HepG2 (cell line): ENCODE results near the gene ETV3L. TPM values are rescaled to one million over a fixed set of nuclear protein-coding genes. Genes with fewer than 3 reads are reported as not detected.

Source experiments
- ATAC-seq: fragments of 200-7000 bp; cut with Tn5 transposase; 3 replicates; pipeline ENCODE4 v1.9.1; 2020; ENCODE audit warnings: mild to moderate bottlenecking, moderate library complexity
- BruUV-seq: library from RNA; stranded (reverse); fragments of 400-500 nt; replicated peaks from 2 replicates; lab custom pipeline; 2021; lab: Mats Ljungman, UMichigan
- CTCF ChIA-PET: fragments of 300-600 bp; formaldehyde crosslinking; extraction: SDS; loops from one replicate; lab custom pipeline; 2021; ENCODE audit warnings: low total read pairs, inconsistent platforms, low intra/inter-chr PET ratio; lab: Yijun Ruan, JAX
- POLR2A ChIA-PET: fragments of 350-600 bp; sonication (Branson Sonifier 250); formaldehyde crosslinking; loops from one replicate; lab custom pipeline; 2020; ENCODE audit warnings: antibody characterized with exemption, inconsistent platforms; lab: Yijun Ruan, JAX
- DNase-seq: peaks from one replicate; pipeline ENCODE4 v3.0.0-alpha.2; 2015; ENCODE audit warnings: low spot score
- FAIRE-seq: peaks from 3 replicates; lab custom pipeline; 2011; peaks lifted over from hg19 to GRCh38; lab: Jason Lieb, UNC
- H2AFZ ChIP-seq: one replicate; pipeline ENCODE4 v1.6.1; 2011; ENCODE audit warnings: low read length, inconsistent platforms
- H3K27ac ChIP-seq: fragments of 300-600 bp; 3 replicates; pipeline ENCODE4 v1.8.0; 2011; ENCODE audit warnings: mixed run types, mild to moderate bottlenecking, mixed read lengths, low read length, inconsistent platforms; ENCODE audit not compliant: insufficient read depth; ENCODE audit errors: extremely low read length
- H3K27me3 ChIP-seq, 2 experiments: fragments of 200-600 bp in 1 of 2; 2 replicates in 1 of 2; 3 replicates in 1 of 2; pipeline versions ENCODE4 v1.6.0 to v1.8.0; 2011; ENCODE audit warnings: low read length in 2 of 2, mild to moderate bottlenecking in 2 of 2, moderate library complexity in 2 of 2, inconsistent platforms in 1 of 2; ENCODE audit not compliant: insufficient read depth in 2 of 2, control insufficient read depth in 1 of 2
- H3K36me3 ChIP-seq, 2 experiments: fragments of 200-600 bp in 1 of 2; replicated peaks in 1 of 2; 2 replicates in 1 of 2; 3 replicates in 1 of 2; pipeline versions ENCODE4 v1.5.1 to v1.8.0; 2011; ENCODE audit warnings: low read length in 2 of 2, inconsistent platforms in 1 of 2; ENCODE audit not compliant: insufficient read depth in 2 of 2, control insufficient read depth in 1 of 2
- H3K4me1 ChIP-seq: 2 replicates; pipeline ENCODE4 v1.5.1; 2012; ENCODE audit warnings: low read length, inconsistent platforms; ENCODE audit not compliant: insufficient read depth
- H3K4me2 ChIP-seq: 2 replicates; pipeline ENCODE4 v1.6.0; 2011; ENCODE audit warnings: low read depth, low read length, inconsistent platforms
- H3K4me3 ChIP-seq, 3 experiments: fragments of 200-600 bp in 1 of 3; sonication (generic), shearing (Covaris generic) in 1 of 3; replicated peaks in 1 of 3; 2 replicates each; pipeline ENCODE4 v1.5.1; 2011 to 2016; ENCODE audit warnings: low read length in 3 of 3, inconsistent platforms in 2 of 3, low read depth in 2 of 3, mild to moderate bottlenecking in 2 of 3, control low read depth in 1 of 3, mixed read lengths in 1 of 3; ENCODE audit not compliant: insufficient read depth in 1 of 3
- H3K79me2 ChIP-seq: one replicate; pipeline ENCODE4 v1.6.1; 2011; ENCODE audit warnings: low read length, inconsistent platforms; ENCODE audit not compliant: insufficient read depth
- H3K9ac ChIP-seq: 2 replicates; pipeline ENCODE4 v1.6.0; 2011; ENCODE audit warnings: mild to moderate bottlenecking, low read depth, low read length, inconsistent platforms; ENCODE audit not compliant: insufficient read depth
- H3K9me3 ChIP-seq: 2 replicates; pipeline ENCODE4 v1.5.1; 2012; ENCODE audit warnings: mild to moderate bottlenecking, low read length
- H4K20me1 ChIP-seq: 2 replicates; pipeline ENCODE4 v1.6.0; 2011; ENCODE audit warnings: inconsistent platforms, mild to moderate bottlenecking, low read length, moderate library complexity; ENCODE audit not compliant: insufficient read depth
- FUBP1 ChIP-seq: sonication (generic); formaldehyde crosslinking; IDR thresholded peaks from 2 replicates; pipeline ENCODE4 v1.5.1; 2020; ENCODE audit warnings: missing genetic modification reagents, mild to moderate bottlenecking, borderline replicate concordance
- GATAD2A ChIP-seq: IDR thresholded peaks from 2 replicates; pipeline ENCODE4 v1.6.1; 2016
- NCOA1 ChIP-seq: sonication (generic); formaldehyde crosslinking; IDR thresholded peaks from 2 replicates; pipeline ENCODE4 v1.9.0; 2021; ENCODE audit warnings: missing genetic modification reagents
- NFKB2 ChIP-seq: sonication (generic); formaldehyde crosslinking; IDR thresholded peaks from 2 replicates; pipeline ENCODE4 v1.4.0; 2020; ENCODE audit warnings: missing genetic modification reagents, borderline replicate concordance
- RBAK ChIP-seq: sonication (generic); formaldehyde crosslinking; IDR thresholded peaks from 2 replicates; pipeline ENCODE4 v1.5.1; 2020; ENCODE audit warnings: mild to moderate bottlenecking, missing genetic modification reagents
- RCOR2 ChIP-seq: IDR thresholded peaks from 2 replicates; pipeline ENCODE4 v1.6.1; 2016; ENCODE audit warnings: missing biosample characterization, missing genetic modification reagents
- YEATS2 ChIP-seq: sonication (generic); formaldehyde crosslinking; IDR thresholded peaks from 2 replicates; pipeline ENCODE4 v1.4.0; 2020; ENCODE audit warnings: missing genetic modification reagents, borderline replicate concordance
- ZFP82 ChIP-seq: sonication (generic); formaldehyde crosslinking; IDR thresholded peaks from 2 replicates; pipeline ENCODE4 v1.5.1; 2020; ENCODE audit warnings: mild to moderate bottlenecking, missing genetic modification reagents, borderline replicate concordance
- ZKSCAN1 ChIP-seq: fragments of 150-350 bp; IDR thresholded peaks from 2 replicates; pipeline ENCODE4 v1.6.1; 2014; ENCODE audit warnings: low read length
- ZNF225 ChIP-seq: sonication (generic); formaldehyde crosslinking; IDR thresholded peaks from 2 replicates; pipeline ENCODE4 v1.4.0; 2020; ENCODE audit warnings: mild to moderate bottlenecking, missing genetic modification reagents
- ZNF260 ChIP-seq: sonication (generic); formaldehyde crosslinking; IDR thresholded peaks from 2 replicates; pipeline ENCODE4 v1.4.0; 2020; ENCODE audit warnings: missing genetic modification reagents, low read depth, mild to moderate bottlenecking, borderline replicate concordance
- ZNF343 ChIP-seq: sonication (generic); formaldehyde crosslinking; IDR thresholded peaks from 2 replicates; pipeline ENCODE4 v1.4.0; 2020; ENCODE audit warnings: mild to moderate bottlenecking, missing genetic modification reagents
- ZNF501 ChIP-seq: sonication (generic); formaldehyde crosslinking; IDR thresholded peaks from 2 replicates; pipeline ENCODE4 v1.5.1; 2020; ENCODE audit warnings: mild to moderate bottlenecking, moderate library complexity, missing genetic modification reagents
- ZNF709 ChIP-seq: sonication (generic); formaldehyde crosslinking; IDR thresholded peaks from 2 replicates; pipeline ENCODE4 v1.5.0; 2020; ENCODE audit warnings: mild to moderate bottlenecking, missing genetic modification reagents
- ZNF768 ChIP-seq: sonication (generic); formaldehyde crosslinking; IDR thresholded peaks from 2 replicates; pipeline ENCODE4 v1.4.0; 2020; ENCODE audit warnings: missing genetic modification reagents
- WGBS: methylation state at CpG from one replicate; pipeline ENCODE4 v1.1.6; 2017; ENCODE audit warnings: low lambda C conversion rate; 5-methylcytosine and 5-hydroxymethylcytosine counted together
- in situ Hi-C: cut with HindIII; loops from 2 replicates; pipeline ENCODE4 v1.10.0; 2017; ENCODE audit warnings: low pct_unique_long_range_greater_than_20kb; ENCODE audit not compliant: extremely low pct_ligation_motif_present
- intact Hi-C: fragments of 100-400 bp; cut with micrococcal nuclease; formaldehyde crosslinking; loops from one replicate; pipeline ENCODE4 v1.10.0; 2022; ENCODE audit not compliant: unreplicated experiment
- polyA plus RNA-seq, 8 experiments: library from polyadenylated mRNA; depleted of rRNA in 3 of 8; stranded (reverse) in 7 of 8; unstranded in 1 of 8; fragments of >200 nt; fragmentation: Illumina TruSeq in 4 of 8; extraction: Trizol in 4 of 8; gene quantifications; 2 replicates each; pipeline versions ENCODE4 v1.2.1 to v1.2.3, GENCODE V29; 2011 to 2016; ENCODE audit warnings: low read depth in 4 of 8, missing spikeins in 1 of 8, mixed read lengths in 1 of 8; ENCODE audit not compliant: insufficient read depth in 1 of 8
- total RNA-seq, 5 experiments: library from RNA; depleted of rRNA; stranded (reverse); fragments of >200 nt; fragmentation: Illumina TruSeq; extraction: Trizol; gene quantifications; 2 replicates each; pipeline ENCODE4 v1.2.3, GENCODE V29; 2016; ENCODE audit warnings: low read depth in 1 of 5
- TF ChIP-seq, protein P1 (sequence below): sonication (generic); formaldehyde crosslinking; IDR thresholded peaks from 2 replicates; pipeline ENCODE4 v1.8.0; 2022; ENCODE audit warnings: mild to moderate bottlenecking, missing genetic modification reagents; ENCODE audit not compliant: insufficient replicate concordance
- TF ChIP-seq, protein P2 (sequence below): sonication (generic); formaldehyde crosslinking; IDR thresholded peaks from 2 replicates; pipeline ENCODE4 v1.4.0; 2020; ENCODE audit warnings: missing genetic modification reagents

The ETV3L gene
- total and polyA plus RNA-seq, 2 of the 13 experiments (the other 11 are each of a cell fraction or from before 2014, with no cell fraction given), result not detected

DNA sequence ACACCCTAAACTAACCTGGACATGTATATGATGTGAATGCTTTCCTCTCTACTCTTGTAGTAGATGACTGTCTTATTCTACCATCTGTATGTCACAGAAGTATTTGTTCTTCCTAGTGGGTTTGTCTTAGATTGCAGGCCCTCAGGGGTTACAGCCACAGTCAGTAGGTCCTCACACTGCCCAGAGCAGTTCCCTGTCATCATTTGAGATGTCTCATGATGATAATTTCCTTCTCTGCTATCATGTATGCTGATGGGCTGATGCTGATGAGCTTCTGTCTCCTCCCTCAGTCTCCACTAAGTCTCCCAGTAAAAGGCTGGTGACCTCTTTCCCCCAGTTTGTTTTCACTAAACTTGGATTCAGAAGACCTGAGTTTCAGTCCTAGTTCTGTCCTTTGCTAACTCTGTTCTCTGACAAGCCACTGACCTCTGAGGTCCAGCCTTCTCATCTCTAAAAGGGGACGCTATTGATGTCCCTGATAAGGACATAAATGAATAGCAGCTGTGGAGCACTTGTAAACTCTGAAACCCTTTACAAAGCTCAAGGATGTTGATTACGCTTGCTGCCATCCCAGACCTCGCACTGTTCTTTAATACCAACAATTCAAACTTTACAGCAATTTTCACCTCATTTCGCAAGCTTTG is 41.7 kb upstream of the ETV3L start:
- ChIA-PET CTCF (no interaction called here), POLR2A (interaction anchor here (1.1 kb wide), 1 partner anchor 14 kb away, joined by 5 read pairs; no protein-coding TSS in a partner anchor)
- H3K4me3 ChIP-seq, result no peak overlapping the region
- no peak overlapping the region for H3K9ac ChIP-seq
- WGBS, result 30% methylated on average over 4 of the region's 4 CpGs
- TF ChIP-seq, protein P1, sequence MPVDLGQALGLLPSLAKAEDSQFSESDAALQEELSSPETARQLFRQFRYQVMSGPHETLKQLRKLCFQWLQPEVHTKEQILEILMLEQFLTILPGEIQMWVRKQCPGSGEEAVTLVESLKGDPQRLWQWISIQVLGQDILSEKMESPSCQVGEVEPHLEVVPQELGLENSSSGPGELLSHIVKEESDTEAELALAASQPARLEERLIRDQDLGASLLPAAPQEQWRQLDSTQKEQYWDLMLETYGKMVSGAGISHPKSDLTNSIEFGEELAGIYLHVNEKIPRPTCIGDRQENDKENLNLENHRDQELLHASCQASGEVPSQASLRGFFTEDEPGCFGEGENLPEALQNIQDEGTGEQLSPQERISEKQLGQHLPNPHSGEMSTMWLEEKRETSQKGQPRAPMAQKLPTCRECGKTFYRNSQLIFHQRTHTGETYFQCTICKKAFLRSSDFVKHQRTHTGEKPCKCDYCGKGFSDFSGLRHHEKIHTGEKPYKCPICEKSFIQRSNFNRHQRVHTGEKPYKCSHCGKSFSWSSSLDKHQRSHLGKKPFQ (CRISPR knock-in tag), result no peak
- no peak for TF ChIP-seq ZNF343 (CRISPR knock-in tag)
- TF ChIP-seq ZNF225 (CRISPR knock-in tag), result no peak
- TF ChIP-seq NCOA1, result no peak
- no peak for TF ChIP-seq FUBP1 (CRISPR knock-in tag)
- no peak for TF ChIP-seq GATAD2A (CRISPR knock-in tag)
- TF ChIP-seq, protein P2, sequence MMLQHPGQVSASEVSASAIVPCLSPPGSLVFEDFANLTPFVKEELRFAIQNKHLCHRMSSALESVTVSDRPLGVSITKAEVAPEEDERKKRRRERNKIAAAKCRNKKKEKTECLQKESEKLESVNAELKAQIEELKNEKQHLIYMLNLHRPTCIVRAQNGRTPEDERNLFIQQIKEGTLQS, result no peak
- TF ChIP-seq ZNF709, result no peak
- no peak for TF ChIP-seq ZNF768
- TF ChIP-seq NFKB2 (CRISPR knock-in tag), result no peak
- no peak for TF ChIP-seq YEATS2
- no peak for TF ChIP-seq ZNF501
- TF ChIP-seq RCOR2 (CRISPR knock-in tag), result no peak
- no peak for TF ChIP-seq ZKSCAN1
- TF ChIP-seq ZFP82 (CRISPR knock-in tag), result no peak
- no peak for TF ChIP-seq RBAK (CRISPR knock-in tag)
- no peak for TF ChIP-seq ZNF260
- in situ Hi-C loops (no loop called here), intact Hi-C loops (no loop called here)
- DNase-seq (no peak), ATAC-seq (no peak), FAIRE-seq (no peak)
- no peak overlapping the region for H3K4me2 ChIP-seq
- no peaks in the 10 kb centered on the region for H3K9me3 ChIP-seq
- no TSS peak for BruUV-seq
- H3K27me3 ChIP-seq, result no peaks in the 10 kb centered on the region; a peak in 1 of 5 replicates
- peaks cover 21% of the 10 kb centered on the region for H3K4me1 ChIP-seq
- H3K27ac ChIP-seq, result no peak overlapping the region
- H2AFZ ChIP-seq, result no peak overlapping the region
- peaks cover 16% of the 10 kb centered on the region for H3K79me2 ChIP-seq
- peaks cover 9% of the 10 kb centered on the region; the same call in 1 of the 2 replicates for H4K20me1 ChIP-seq
- no peaks in the 10 kb centered on the region for H3K36me3 ChIP-seq
